HepG2 (cell line): ENCODE results near the gene QPCT. TPM values are rescaled to one million over a fixed set of nuclear protein-coding genes. Genes with fewer than 3 reads are reported as not detected.

ENCODE experiments used
- AKAP8 ChIP-seq: sonication (generic); formaldehyde crosslinking; IDR thresholded peaks from 2 replicates; pipeline ENCODE4 v1.5.1; 2020; ENCODE audit warnings: mild to moderate bottlenecking, missing genetic modification reagents
- HNF1A ChIP-seq, 2 experiments: sonication (generic) in 1 of 2; formaldehyde crosslinking in 1 of 2; IDR thresholded peaks; 2 replicates each; pipeline versions ENCODE4 v1.4.0 to v1.6.1; 2016 to 2020; ENCODE audit warnings: borderline replicate concordance in 1 of 2, low read depth in 1 of 2, mild to moderate bottlenecking in 1 of 2, missing genetic modification reagents in 1 of 2
- HNRNPK ChIP-seq: fragments of 200-400 bp; formaldehyde crosslinking; IDR thresholded peaks from 2 replicates; pipeline ENCODE4 v1.6.1; 2018; ENCODE audit warnings: low read length, low read depth, moderate library complexity, mild to moderate bottlenecking; ENCODE audit not compliant: poor library complexity, severe bottlenecking
- MTA3 ChIP-seq: sonication (generic); formaldehyde crosslinking; IDR thresholded peaks from 2 replicates; pipeline ENCODE4 v1.4.0; 2020; ENCODE audit warnings: missing genetic modification reagents
- MXD4 ChIP-seq: IDR thresholded peaks from 2 replicates; pipeline ENCODE4 v1.6.1; 2016; ENCODE audit warnings: mild to moderate bottlenecking, missing biosample characterization, missing genetic modification reagents
- MXI1 ChIP-seq: IDR thresholded peaks from 3 replicates; pipeline ENCODE4 v1.6.1; 2012; ENCODE audit warnings: low read depth, low read length, inconsistent platforms, borderline replicate concordance
- PHB2 ChIP-seq: fragments of 450-650 bp; IDR thresholded peaks from 2 replicates; pipeline ENCODE4 v1.6.1; 2018; ENCODE audit not compliant: partially characterized antibody
- RBAK ChIP-seq: sonication (generic); formaldehyde crosslinking; IDR thresholded peaks from 2 replicates; pipeline ENCODE4 v1.5.1; 2020; ENCODE audit warnings: mild to moderate bottlenecking, missing genetic modification reagents
- ZIK1 ChIP-seq: sonication (generic); formaldehyde crosslinking; IDR thresholded peaks from 2 replicates; pipeline ENCODE4 v1.5.0; 2020; ENCODE audit warnings: mild to moderate bottlenecking, low read depth, missing genetic modification reagents, borderline replicate concordance
- ZNF142 ChIP-seq: sonication (generic); formaldehyde crosslinking; IDR thresholded peaks from 2 replicates; pipeline ENCODE4 v1.4.0; 2020; ENCODE audit warnings: missing genetic modification reagents
- ZNF468 ChIP-seq: sonication (generic); formaldehyde crosslinking; IDR thresholded peaks from 2 replicates; pipeline ENCODE4 v1.8.0; 2022; ENCODE audit warnings: mild to moderate bottlenecking, moderate library complexity, missing genetic modification reagents
- ZNF737 ChIP-seq: sonication (generic); formaldehyde crosslinking; IDR thresholded peaks from 2 replicates; pipeline ENCODE4 v1.5.0; 2020; ENCODE audit warnings: missing genetic modification reagents, mild to moderate bottlenecking, borderline replicate concordance
- polyA plus RNA-seq, 8 experiments: library from polyadenylated mRNA; depleted of rRNA in 3 of 8; stranded (reverse) in 7 of 8; unstranded in 1 of 8; fragments of >200 nt; fragmentation: Illumina TruSeq in 4 of 8; extraction: Trizol in 4 of 8; gene quantifications; 2 replicates each; pipeline versions ENCODE4 v1.2.1 to v1.2.3, GENCODE V29; 2011 to 2016; ENCODE audit warnings: low read depth in 4 of 8, missing spikeins in 1 of 8, mixed read lengths in 1 of 8; ENCODE audit not compliant: insufficient read depth in 1 of 8
- total RNA-seq, 5 experiments: library from RNA; depleted of rRNA; stranded (reverse); fragments of >200 nt; fragmentation: Illumina TruSeq; extraction: Trizol; gene quantifications; 2 replicates each; pipeline ENCODE4 v1.2.3, GENCODE V29; 2016; ENCODE audit warnings: low read depth in 1 of 5

Gene QPCT
- total and polyA plus RNA-seq, 2 of the 13 experiments (the other 11 are each of a cell fraction or from before 2014, with no cell fraction given): 0.77 to 1.2 TPM

- no peak for TF ChIP-seq HNF1A (IDR thresholded peaks at IDR 0.05; ENCODE audit: low read depth)
- TF ChIP-seq HNF1A (CRISPR knock-in tag; IDR thresholded peaks at IDR 0.05; ENCODE audit: borderline replicate concordance): no peak
- no peak; the same call in 1 of the 2 replicates for TF ChIP-seq MXD4
- 0 out of 2 replicates have a peak, but pooled peaks have one; percentile 18 for TF ChIP-seq ZNF737 (CRISPR knock-in tag)
- peak; percentile 34; the same call in 1 of the 3 replicates for TF ChIP-seq MXI1
- no peak for TF ChIP-seq AKAP8 (CRISPR knock-in tag)
- peak; percentile 90; the same call in 1 of the 2 replicates for TF ChIP-seq ZNF142
- no peak for TF ChIP-seq PHB2
- no peak for TF ChIP-seq ZIK1 (CRISPR knock-in tag)
- no peak for TF ChIP-seq ZNF468
- TF ChIP-seq RBAK (CRISPR knock-in tag): no peak
- no peak for TF ChIP-seq MTA3 (CRISPR knock-in tag)
- TF ChIP-seq HNRNPK: no peak
Measured at GRCh38 chr2:37324786-37325624, 19.4 kb upstream of the QPCT start, which contains the start of gene PRKD3 (continued).
